Testis (tissue), 3 donors: ENCODE measurements around the gene CALML6. TPM values are rescaled to one million over a fixed set of nuclear protein-coding genes. Genes with fewer than 3 reads are reported as not detected.

Experiments used
- DNase-seq: peaks from one replicate; pipeline ENCODE4 v3.0.0-alpha.2; 2019
- H3K27ac ChIP-seq, 2 donors: fragments of 200-600 bp; sonication (generic); one replicate each; pipeline ENCODE4 v1.5.1; 2019
- H3K27me3 ChIP-seq: fragments of 200-600 bp; sonication (generic); one replicate; pipeline ENCODE4 v1.5.1; 2019
- H3K36me3 ChIP-seq: fragments of 200-600 bp; sonication (generic); one replicate; pipeline ENCODE4 v1.5.1; 2017; ENCODE audit warnings: low read depth; ENCODE audit errors: missing control alignments
- H3K4me1 ChIP-seq: fragments of 200-600 bp; sonication (generic); one replicate; pipeline ENCODE4 v1.5.1; 2019
- H3K4me3 ChIP-seq, 2 donors: fragments of 200-600 bp; sonication (generic); one replicate each; pipeline ENCODE4 v1.5.1; 2017 to 2019
- H3K9me3 ChIP-seq: fragments of 200-600 bp; sonication (generic); one replicate; pipeline ENCODE4 v1.5.1; 2017
- POLR2A ChIP-seq: fragments of 450-650 bp; IDR thresholded peaks from one replicate; pipeline ENCODE4 v1.6.1; 2017; ENCODE audit warnings: antibody characterized with exemption, mild to moderate bottlenecking, moderate library complexity
- WGBS, 2 donors: methylation state at CpG; one replicate each; pipeline ENCODE4 v1.1.5; 2018; 5-methylcytosine and 5-hydroxymethylcytosine counted together
- intact Hi-C: fragments of 100-400 bp; cut with DNase I; formaldehyde crosslinking; loops from one replicate; pipeline ENCODE4 v1.15.1; 2023; ENCODE audit warnings: low total_unique reads
- polyA plus RNA-seq: library from polyadenylated mRNA; stranded (reverse); fragments of 350-450 nt; fragmentation: Illumina TruSeq; extraction: RNeasy Lipid Tissue Mini Kit (QIAGEN cat#74804); gene quantifications from one replicate; pipeline ENCODE4 v1.2.3, GENCODE V29; 2014; ENCODE audit warnings: low read depth, low replicate concordance; ENCODE audit not compliant: insufficient read depth
- total RNA-seq, 2 donors: library from RNA; depleted of rRNA; stranded (reverse); fragments of >200 nt; gene quantifications; one replicate each; pipeline ENCODE4 v1.2.3, GENCODE V29; 2016
- TF ChIP-seq, protein P1 (sequence below), 3 experiments: fragments of 450-650 bp in 2 of 3; fragments of 200-600 bp in 1 of 3; sonication (generic) in 1 of 3; IDR thresholded peaks; one replicate each; pipeline ENCODE4 v1.5.1; 2016 to 2019; ENCODE audit warnings: antibody characterized with exemption in 3 of 3, mild to moderate bottlenecking in 2 of 3, moderate library complexity in 1 of 3

Gene CALML6
- total and polyA plus RNA-seq, 3 donors from 2014 or later = 0.96 to 2.1 (median 1.2) TPM

GRCh38 chr1:1924849-1925248 is 9.8 kb downstream of the CALML6 start:
- no peak overlapping the region for H3K4me3 ChIP-seq
- intact Hi-C loops = no loop called here
- no peak overlapping the region for H3K27ac ChIP-seq
- H3K4me1 ChIP-seq = peaks cover 5% of the 10 kb centered on the region
- DNase-seq = no peak
- no peaks in the 10 kb centered on the region for H3K36me3 ChIP-seq
- no peaks in the 10 kb centered on the region for H3K27me3 ChIP-seq
- TF ChIP-seq, protein P1, sequence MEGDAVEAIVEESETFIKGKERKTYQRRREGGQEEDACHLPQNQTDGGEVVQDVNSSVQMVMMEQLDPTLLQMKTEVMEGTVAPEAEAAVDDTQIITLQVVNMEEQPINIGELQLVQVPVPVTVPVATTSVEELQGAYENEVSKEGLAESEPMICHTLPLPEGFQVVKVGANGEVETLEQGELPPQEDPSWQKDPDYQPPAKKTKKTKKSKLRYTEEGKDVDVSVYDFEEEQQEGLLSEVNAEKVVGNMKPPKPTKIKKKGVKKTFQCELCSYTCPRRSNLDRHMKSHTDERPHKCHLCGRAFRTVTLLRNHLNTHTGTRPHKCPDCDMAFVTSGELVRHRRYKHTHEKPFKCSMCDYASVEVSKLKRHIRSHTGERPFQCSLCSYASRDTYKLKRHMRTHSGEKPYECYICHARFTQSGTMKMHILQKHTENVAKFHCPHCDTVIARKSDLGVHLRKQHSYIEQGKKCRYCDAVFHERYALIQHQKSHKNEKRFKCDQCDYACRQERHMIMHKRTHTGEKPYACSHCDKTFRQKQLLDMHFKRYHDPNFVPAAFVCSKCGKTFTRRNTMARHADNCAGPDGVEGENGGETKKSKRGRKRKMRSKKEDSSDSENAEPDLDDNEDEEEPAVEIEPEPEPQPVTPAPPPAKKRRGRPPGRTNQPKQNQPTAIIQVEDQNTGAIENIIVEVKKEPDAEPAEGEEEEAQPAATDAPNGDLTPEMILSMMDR (IDR thresholded peaks at IDR 0.05) = no peak
- no peak for TF ChIP-seq POLR2A
- no peaks in the 10 kb centered on the region for H3K9me3 ChIP-seq
- WGBS, 2 donors = 88 to 93% methylated on average over 19 to 21 of the region's 21 CpGs

DNA sequence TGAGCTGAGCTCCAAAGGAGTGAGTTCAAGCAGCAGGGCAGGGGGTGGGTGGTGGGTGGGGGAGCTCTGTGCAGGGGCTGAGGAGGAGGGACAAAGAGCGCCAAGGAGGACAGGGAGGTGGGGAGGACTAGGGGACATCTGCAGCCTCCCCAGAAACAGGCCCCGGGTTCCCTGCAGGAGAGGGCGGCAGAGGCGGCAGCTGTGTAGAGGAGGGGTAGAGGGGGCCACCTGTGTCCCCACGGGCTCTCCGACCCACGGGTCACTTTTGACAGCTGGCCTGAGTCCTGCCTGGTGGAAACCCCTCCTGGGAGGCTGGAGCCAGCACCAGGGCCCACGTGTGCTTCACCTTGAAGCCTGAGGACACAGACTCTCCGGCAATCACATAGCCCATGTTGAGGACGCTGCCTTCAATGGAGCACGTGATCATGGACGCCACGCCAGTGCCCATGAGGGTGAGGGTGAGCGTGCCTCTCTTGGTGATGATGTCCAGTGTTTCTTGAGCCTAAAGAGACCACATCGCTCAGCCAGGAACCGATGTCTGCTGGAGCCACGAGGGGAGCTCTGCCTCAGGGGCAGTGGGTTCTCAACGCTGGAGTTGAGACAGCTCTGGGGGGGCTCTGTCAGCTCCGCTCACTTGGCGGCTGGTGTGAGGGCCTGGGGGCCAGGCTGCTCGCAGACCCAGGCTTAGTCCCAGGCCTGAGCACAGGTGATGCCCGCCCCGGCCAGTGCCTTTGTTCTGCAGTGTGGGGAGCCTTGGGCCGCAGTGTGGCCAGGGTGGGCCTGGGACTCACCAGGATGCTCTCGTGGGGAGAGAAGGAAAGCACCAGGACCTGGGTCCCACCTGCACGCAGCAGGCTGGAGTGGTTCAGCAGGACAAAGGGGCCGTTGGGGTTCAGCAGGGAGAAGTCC is 10.6 kb downstream of the CALML6 start:
- 86 to 89% methylated on average over 20 to 27 of the region's 27 CpGs for WGBS, 2 donors
- intact Hi-C loops = no loop called here

DNA sequence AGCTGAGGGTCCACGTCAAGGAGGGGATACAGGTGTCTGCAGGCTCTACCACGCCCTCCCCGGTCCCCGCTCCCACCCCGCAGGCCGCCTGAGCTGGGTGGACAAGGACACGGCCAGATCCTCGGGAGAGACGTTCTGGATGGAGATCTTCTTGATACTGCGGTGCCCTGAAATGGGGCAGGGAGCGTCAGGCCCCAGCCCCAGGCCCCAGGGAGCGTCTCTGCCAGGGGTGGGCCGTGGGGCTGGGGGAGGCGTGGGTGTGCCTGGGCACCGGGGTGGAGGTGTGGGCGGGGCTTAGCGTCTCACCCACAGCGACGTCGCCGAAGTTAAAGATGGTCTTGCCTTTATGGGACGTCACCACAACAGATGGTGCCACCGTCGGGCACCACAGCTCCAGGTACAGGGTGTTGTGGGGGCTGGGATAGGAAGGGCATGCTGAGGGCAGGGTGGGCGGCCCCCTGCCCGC is 11.3 kb downstream of the CALML6 start:
- Histone ChIP-seq H3K9me3 (no peaks in the 10 kb centered on the region), H3K27me3 (no peaks in the 10 kb centered on the region), H3K27ac (no peak overlapping the region), H3K4me1 (peaks cover 5% of the 10 kb centered on the region), H3K4me3 (no peak overlapping the region), H3K36me3 (no peaks in the 10 kb centered on the region)
- TF ChIP-seq, protein P1 (IDR thresholded peaks at IDR 0.05) = no peak
- no peak for TF ChIP-seq POLR2A
- no peak for DNase-seq
- intact Hi-C loops = no loop called here
- 81 to 89% methylated on average over 13 to 26 of the region's 26 CpGs for WGBS, 2 donors

More for the DNA sequence above, 10.6 kb downstream of the CALML6 start:
- H3K36me3 ChIP-seq = no peaks in the 10 kb centered on the region
- DNase-seq = no peak
- TF ChIP-seq, protein P1 (IDR thresholded peaks at IDR 0.05) = no peak
- no peak for TF ChIP-seq POLR2A
- H3K27ac ChIP-seq = no peak overlapping the region
- no peaks in the 10 kb centered on the region for H3K27me3 ChIP-seq
- peaks cover 5% of the 10 kb centered on the region for H3K4me1 ChIP-seq
- H3K9me3 ChIP-seq = no peaks in the 10 kb centered on the region
- H3K4me3 ChIP-seq = no peak overlapping the region

DNA sequence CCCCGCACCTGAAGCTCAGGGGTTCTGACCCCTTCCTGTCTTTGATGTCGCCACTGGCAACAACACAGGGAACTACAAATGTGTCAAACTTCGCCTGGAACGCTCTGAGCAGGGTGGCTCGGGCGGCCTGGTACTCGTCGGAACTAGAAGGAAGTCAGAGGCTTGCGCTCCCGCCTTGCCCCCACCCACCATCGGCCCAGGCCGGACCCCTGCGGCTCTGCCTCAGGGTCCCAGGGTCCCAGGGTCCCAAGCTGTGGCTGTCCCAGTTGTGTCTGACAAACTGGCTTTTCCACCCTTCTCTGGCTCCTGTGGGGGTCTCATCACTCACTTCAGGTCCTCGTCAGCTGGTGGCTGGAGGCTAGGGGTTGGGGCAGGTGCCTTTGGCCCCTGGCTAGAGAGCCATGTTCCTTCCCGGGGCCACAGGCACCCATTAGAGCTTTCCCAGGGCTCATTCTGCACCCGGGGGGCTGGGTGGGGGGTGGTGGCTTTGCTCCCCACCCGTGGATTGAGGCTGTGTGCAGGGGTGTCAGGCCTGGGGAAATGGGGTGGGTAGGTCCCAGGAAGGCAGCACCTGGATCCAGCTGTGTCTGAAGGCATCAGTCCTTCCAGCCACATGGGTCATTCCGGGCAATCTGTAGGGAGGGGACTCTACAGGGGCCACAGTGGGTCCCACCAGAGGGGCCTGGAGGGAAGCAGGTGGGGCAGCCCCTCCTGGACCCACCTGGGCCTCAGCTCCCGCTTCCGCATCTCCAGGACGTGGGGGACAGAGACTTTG is 12.0 kb downstream of the CALML6 start:
- DNase-seq = no peak
- H3K9me3 ChIP-seq = no peaks in the 10 kb centered on the region
- intact Hi-C loops = no loop called here
- peaks cover 5% of the 10 kb centered on the region for H3K4me1 ChIP-seq
- H3K27ac ChIP-seq = no peak overlapping the region
- 84 to 95% methylated on average over 7 to 21 of the region's 21 CpGs for WGBS, 2 donors
- TF ChIP-seq, protein P1 (IDR thresholded peaks at IDR 0.05) = no peak
- no peak for TF ChIP-seq POLR2A
- no peak overlapping the region for H3K4me3 ChIP-seq
- no peaks in the 10 kb centered on the region for H3K36me3 ChIP-seq
- no peaks in the 10 kb centered on the region for H3K27me3 ChIP-seq
